ENCODE results near the gene PNPLA2.

GRCh38 chr11:860234-861104 is 41.8 kb downstream of the PNPLA2 start:
- TF ChIP-seq, protein P1, sequence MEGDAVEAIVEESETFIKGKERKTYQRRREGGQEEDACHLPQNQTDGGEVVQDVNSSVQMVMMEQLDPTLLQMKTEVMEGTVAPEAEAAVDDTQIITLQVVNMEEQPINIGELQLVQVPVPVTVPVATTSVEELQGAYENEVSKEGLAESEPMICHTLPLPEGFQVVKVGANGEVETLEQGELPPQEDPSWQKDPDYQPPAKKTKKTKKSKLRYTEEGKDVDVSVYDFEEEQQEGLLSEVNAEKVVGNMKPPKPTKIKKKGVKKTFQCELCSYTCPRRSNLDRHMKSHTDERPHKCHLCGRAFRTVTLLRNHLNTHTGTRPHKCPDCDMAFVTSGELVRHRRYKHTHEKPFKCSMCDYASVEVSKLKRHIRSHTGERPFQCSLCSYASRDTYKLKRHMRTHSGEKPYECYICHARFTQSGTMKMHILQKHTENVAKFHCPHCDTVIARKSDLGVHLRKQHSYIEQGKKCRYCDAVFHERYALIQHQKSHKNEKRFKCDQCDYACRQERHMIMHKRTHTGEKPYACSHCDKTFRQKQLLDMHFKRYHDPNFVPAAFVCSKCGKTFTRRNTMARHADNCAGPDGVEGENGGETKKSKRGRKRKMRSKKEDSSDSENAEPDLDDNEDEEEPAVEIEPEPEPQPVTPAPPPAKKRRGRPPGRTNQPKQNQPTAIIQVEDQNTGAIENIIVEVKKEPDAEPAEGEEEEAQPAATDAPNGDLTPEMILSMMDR (conservative IDR thresholded peaks at IDR 0.05 in 1 of 2, IDR thresholded peaks at IDR 0.05 in 1 of 2; ENCODE audit: extremely low read depth in 1 of 2, insufficient read depth in 1 of 2, low read depth in 1 of 2, low read length in 2 of 2), result no peak
- TF ChIP-seq EZH2 (IDR thresholded peaks at IDR 0.05; ENCODE audit: borderline replicate concordance, low read length), result no peak

Measured in mammary epithelial cell (primary cell).